PFSK-1 (cell line): ENCODE results near the gene GMPPB.

Source experiments
- FOXP2 ChIP-seq: optimal IDR thresholded peaks from 2 replicates; pipeline ENCODE3; 2011; ENCODE audit warnings: borderline replicate concordance, control low read depth, inconsistent platforms; ENCODE audit not compliant: insufficient read depth; ENCODE audit errors: extremely low read length, extremely low read depth
- POLR2AphosphoS5 ChIP-seq: IDR thresholded peaks from 2 replicates; pipeline ENCODE4 v1.6.1; 2012; ENCODE audit warnings: low read depth, mild to moderate bottlenecking, control low read depth, low read length, moderate library complexity
- TAF1 ChIP-seq: IDR thresholded peaks from 2 replicates; pipeline ENCODE4 v1.6.1; 2012; ENCODE audit warnings: low read length, control low read depth, borderline replicate concordance; ENCODE audit not compliant: insufficient read depth
- TF ChIP-seq, protein P1 (sequence below), 2 experiments: IDR thresholded peaks; 2 replicates each; pipeline versions ENCODE4 v1.6.1 to v1.8.0; 2011 to 2012; ENCODE audit warnings: low read depth in 2 of 2, low read length in 2 of 2, control low read depth in 1 of 2, inconsistent platforms in 1 of 2, mild to moderate bottlenecking in 1 of 2, moderate library complexity in 1 of 2; ENCODE audit not compliant: insufficient read depth in 1 of 2

GRCh38 chr3:49712166-49712565 lies 11.6 kb downstream of the GMPPB start:
- no peak for TF ChIP-seq TAF1
- no peak for TF ChIP-seq POLR2AphosphoS5
- TF ChIP-seq FOXP2 = no peak
- TF ChIP-seq, protein P1, sequence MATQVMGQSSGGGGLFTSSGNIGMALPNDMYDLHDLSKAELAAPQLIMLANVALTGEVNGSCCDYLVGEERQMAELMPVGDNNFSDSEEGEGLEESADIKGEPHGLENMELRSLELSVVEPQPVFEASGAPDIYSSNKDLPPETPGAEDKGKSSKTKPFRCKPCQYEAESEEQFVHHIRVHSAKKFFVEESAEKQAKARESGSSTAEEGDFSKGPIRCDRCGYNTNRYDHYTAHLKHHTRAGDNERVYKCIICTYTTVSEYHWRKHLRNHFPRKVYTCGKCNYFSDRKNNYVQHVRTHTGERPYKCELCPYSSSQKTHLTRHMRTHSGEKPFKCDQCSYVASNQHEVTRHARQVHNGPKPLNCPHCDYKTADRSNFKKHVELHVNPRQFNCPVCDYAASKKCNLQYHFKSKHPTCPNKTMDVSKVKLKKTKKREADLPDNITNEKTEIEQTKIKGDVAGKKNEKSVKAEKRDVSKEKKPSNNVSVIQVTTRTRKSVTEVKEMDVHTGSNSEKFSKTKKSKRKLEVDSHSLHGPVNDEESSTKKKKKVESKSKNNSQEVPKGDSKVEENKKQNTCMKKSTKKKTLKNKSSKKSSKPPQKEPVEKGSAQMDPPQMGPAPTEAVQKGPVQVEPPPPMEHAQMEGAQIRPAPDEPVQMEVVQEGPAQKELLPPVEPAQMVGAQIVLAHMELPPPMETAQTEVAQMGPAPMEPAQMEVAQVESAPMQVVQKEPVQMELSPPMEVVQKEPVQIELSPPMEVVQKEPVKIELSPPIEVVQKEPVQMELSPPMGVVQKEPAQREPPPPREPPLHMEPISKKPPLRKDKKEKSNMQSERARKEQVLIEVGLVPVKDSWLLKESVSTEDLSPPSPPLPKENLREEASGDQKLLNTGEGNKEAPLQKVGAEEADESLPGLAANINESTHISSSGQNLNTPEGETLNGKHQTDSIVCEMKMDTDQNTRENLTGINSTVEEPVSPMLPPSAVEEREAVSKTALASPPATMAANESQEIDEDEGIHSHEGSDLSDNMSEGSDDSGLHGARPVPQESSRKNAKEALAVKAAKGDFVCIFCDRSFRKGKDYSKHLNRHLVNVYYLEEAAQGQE (IDR thresholded peaks at IDR 0.05; ENCODE audit: insufficient read depth in 1 of 2, low read depth in 2 of 2, low read length in 2 of 2) = no peak
